NOMO-1 treated with DMSO at 0.1 percent for 48 hours (cell line): ENCODE measurements around the gene RFX1.
"Not testable (repeated sequence)": the region's sequence is repeated elsewhere in the genome, so short reads cannot be mapped to it uniquely, and the experiment has no call there.

Experiments
- DNase-seq: peaks from one replicate; lab custom pipeline; 2025; ENCODE audit not compliant: unreplicated experiment; lab: John Stamatoyannopoulos, UW

RFX1 gene

GRCh38 chr19:13979686-13980085, 26.4 kb downstream of the RFX1 start:
- DNase-seq = no peak

GRCh38 chr19:13979244-13979615, 26.9 kb downstream of the RFX1 start:
- DNase-seq = no peak

- no peak for DNase-seq
Observed at GRCh38 chr19:13978351-13979243, 27.5 kb downstream of the RFX1 start.

- no peak for DNase-seq
Observed at GRCh38 chr19:13977803-13978202, 28.3 kb downstream of the RFX1 start.

- no peak for DNase-seq
Observed at GRCh38 chr19:13976446-13976845, 29.7 kb downstream of the RFX1 start.

GRCh38 chr19:13975870-13976269, 30.2 kb downstream of the RFX1 start:
- no peak for DNase-seq

GRCh38 chr19:13974073-13974472, 32.0 kb downstream of the RFX1 start:
- DNase-seq = no peak

- not testable (repeated sequence) for DNase-seq
Observed at GRCh38 chr19:13973479-13973878, 32.6 kb downstream of the RFX1 start.

- DNase-seq = no peak
Observed at GRCh38 chr19:13972368-13973155, 33.6 kb downstream of the RFX1 start.

GRCh38 chr19:13971868-13972267, 34.3 kb downstream of the RFX1 start:
- DNase-seq = not testable (repeated sequence)

GRCh38 chr19:13969897-13970296, 36.2 kb downstream of the RFX1 start:
- DNase-seq = no peak

- DNase-seq = no peak
Observed at GRCh38 chr19:13968999-13969398, 37.1 kb downstream of the RFX1 start.

- no peak for DNase-seq
Observed at GRCh38 chr19:13968383-13968935, 37.7 kb downstream of the RFX1 start.

GRCh38 chr19:13967206-13967605, 38.9 kb downstream of the RFX1 start:
- DNase-seq = not testable (repeated sequence)

GRCh38 chr19:13966684-13967128, 39.4 kb downstream of the RFX1 start:
- no peak for DNase-seq

GRCh38 chr19:13965926-13966683, 40.0 kb downstream of the RFX1 start:
- DNase-seq = no peak

GRCh38 chr19:13965377-13965896, 40.7 kb downstream of the RFX1 start:
- no peak for DNase-seq

- DNase-seq = no peak
Observed at GRCh38 chr19:13964776-13965175, 41.3 kb downstream of the RFX1 start.

GRCh38 chr19:13963603-13964105, 42.5 kb downstream of the RFX1 start:
- no peak for DNase-seq
